Stimulated activated CD8-positive, alpha-beta memory T cell treated with anti-CD3 and anti-CD28 coated beads, Interleukin-15, amount 100 ng/mL, for 4 hours (primary cell): ENCODE measurements around the gene RHBDL3.

Source experiments
- DNase-seq, 2 donors: peaks; one replicate each; pipeline ENCODE4 v3.0.0-alpha.2; 2020; ENCODE audit warnings: low read depth in 2 of 2

RHBDL3 gene

GRCh38 chr17:32266389-32267301 lies 1.0 kb downstream of the RHBDL3 start:
- no peak for DNase-seq

GRCh38 chr17:32267690-32268205 lies 2.1 kb downstream of the RHBDL3 start:
- DNase-seq: no peak

- DNase-seq: no peak
Measured at GRCh38 chr17:32268734-32269288, 3.2 kb downstream of the RHBDL3 start.

- DNase-seq: no peak
Measured at GRCh38 chr17:32269377-32269776, 3.7 kb downstream of the RHBDL3 start.

GRCh38 chr17:32271844-32272243 lies 6.2 kb downstream of the RHBDL3 start:
- no peak for DNase-seq

GRCh38 chr17:32274101-32274500 lies 8.5 kb downstream of the RHBDL3 start:
- DNase-seq: no peak

GRCh38 chr17:32274643-32275042 lies 9.0 kb downstream of the RHBDL3 start:
- DNase-seq: no peak

- DNase-seq: no peak
Measured at GRCh38 chr17:32275060-32276042, 9.7 kb downstream of the RHBDL3 start.

- no peak for DNase-seq
Measured at GRCh38 chr17:32276171-32276601, 10.6 kb downstream of the RHBDL3 start.

GRCh38 chr17:32277284-32277683 lies 11.7 kb downstream of the RHBDL3 start:
- DNase-seq: no peak

GRCh38 chr17:32278815-32279214 lies 13.2 kb downstream of the RHBDL3 start:
- DNase-seq: no peak

- DNase-seq: no peak
Measured at GRCh38 chr17:32279891-32280716, 14.5 kb downstream of the RHBDL3 start.

- DNase-seq: no peak
Measured at GRCh38 chr17:32281011-32281451, 15.4 kb downstream of the RHBDL3 start.

- DNase-seq: no peak
Measured at GRCh38 chr17:32283745-32284201, 18.1 kb downstream of the RHBDL3 start.

GRCh38 chr17:32285306-32285705 lies 19.7 kb downstream of the RHBDL3 start:
- DNase-seq: no peak

GRCh38 chr17:32285746-32286517 lies 20.3 kb downstream of the RHBDL3 start:
- DNase-seq: no peak

- DNase-seq: no peak
Measured at GRCh38 chr17:32286518-32286900, 20.9 kb downstream of the RHBDL3 start.

- DNase-seq: no peak
Measured at GRCh38 chr17:32287804-32288511, 22.3 kb downstream of the RHBDL3 start.

- no peak for DNase-seq
Measured at GRCh38 chr17:32288615-32289014, 23.0 kb downstream of the RHBDL3 start.
